ENCODE data around the gene ZNF687.

The ZNF687 gene

GRCh38 chr1:151288502-151288901 is 6.4 kb downstream of the ZNF687 start:
- no peak for FAIRE-seq
- TF ChIP-seq POU2F2 (IDR thresholded peaks at IDR 0.05; ENCODE audit: low read depth, low read length): no peak
- peak; percentile 50; the same call in 1 of the 2 replicates for TF ChIP-seq POLR2A (IDR thresholded peaks at IDR 0.05; ENCODE audit: low read depth, low read length)
- no peak for DNase-seq (ENCODE audit: insufficient read length, low spot score)

GRCh38 chr1:151289080-151289935 is 7.2 kb downstream of the ZNF687 start:
- FAIRE-seq: no peak
- DNase-seq (ENCODE audit: insufficient read length, low spot score): no peak
- TF ChIP-seq SPI1 (IDR thresholded peaks at IDR 0.05; ENCODE audit: low read depth, low read length) (no peak), POU2F2 (IDR thresholded peaks at IDR 0.05; ENCODE audit: low read depth, low read length) (no peak), PAX5 (IDR thresholded peaks at IDR 0.05; ENCODE audit: insufficient read depth, low read length, severe bottlenecking) (no peak), POLR2A (IDR thresholded peaks at IDR 0.05; ENCODE audit: low read depth, low read length) (no peak), TAF1 (IDR thresholded peaks at IDR 0.05; ENCODE audit: low read depth, low read length) (no peak), POLR2AphosphoS5 (IDR thresholded peaks at IDR 0.05; ENCODE audit: low read depth, low read length) (no peak; the same call in 1 of the 2 replicates)

GRCh38 chr1:151289991-151290708 is 8.1 kb downstream of the ZNF687 start:
- no peak for FAIRE-seq
- no peak for DNase-seq (ENCODE audit: insufficient read length, low spot score)
- peak; percentile 50; the same call in 1 of the 2 replicates for TF ChIP-seq POU2F2 (IDR thresholded peaks at IDR 0.05; ENCODE audit: low read depth, low read length)
- peak; percentile 56 for TF ChIP-seq POLR2A (IDR thresholded peaks at IDR 0.05; ENCODE audit: low read depth, low read length)
- no peak for TF ChIP-seq SPI1 (IDR thresholded peaks at IDR 0.05; ENCODE audit: low read depth, low read length)
- no peak for TF ChIP-seq TAF1 (IDR thresholded peaks at IDR 0.05; ENCODE audit: low read depth, low read length)
- no peak for TF ChIP-seq PAX5 (IDR thresholded peaks at IDR 0.05; ENCODE audit: insufficient read depth, low read length, severe bottlenecking)
- TF ChIP-seq POLR2AphosphoS5 (IDR thresholded peaks at IDR 0.05; ENCODE audit: low read depth, low read length): peak; percentile 63

GRCh38 chr1:151290709-151291303 is 8.7 kb downstream of the ZNF687 start:
- FAIRE-seq (no peak), DNase-seq (ENCODE audit: insufficient read length, low spot score) (no peak)
- no peak for TF ChIP-seq SPI1 (IDR thresholded peaks at IDR 0.05; ENCODE audit: low read depth, low read length)
- TF ChIP-seq POLR2AphosphoS5 (IDR thresholded peaks at IDR 0.05; ENCODE audit: low read depth, low read length): peak; percentile 80
- TF ChIP-seq POU2F2 (IDR thresholded peaks at IDR 0.05; ENCODE audit: low read depth, low read length): no peak
- peak; percentile 81 for TF ChIP-seq POLR2A (IDR thresholded peaks at IDR 0.05; ENCODE audit: low read depth, low read length)
- TF ChIP-seq PAX5 (IDR thresholded peaks at IDR 0.05; ENCODE audit: insufficient read depth, low read length, severe bottlenecking): no peak
- TF ChIP-seq TAF1 (IDR thresholded peaks at IDR 0.05; ENCODE audit: low read depth, low read length): no peak

- no peak for DNase-seq (ENCODE audit: insufficient read length, low spot score)
- TF ChIP-seq POLR2AphosphoS5 (IDR thresholded peaks at IDR 0.05; ENCODE audit: low read depth, low read length) (peak; percentile 77), POLR2A (IDR thresholded peaks at IDR 0.05; ENCODE audit: low read depth, low read length) (peak; percentile 79), SPI1 (IDR thresholded peaks at IDR 0.05; ENCODE audit: low read depth, low read length) (no peak), PAX5 (IDR thresholded peaks at IDR 0.05; ENCODE audit: insufficient read depth, low read length, severe bottlenecking) (no peak), POU2F2 (IDR thresholded peaks at IDR 0.05; ENCODE audit: low read depth, low read length) (no peak)
- FAIRE-seq: peak; percentile 48
These were observed 10.3 kb downstream of the ZNF687 start for GRCh38 chr1:151292207-151293030.

GRCh38 chr1:151293093-151293492 is 11.0 kb downstream of the ZNF687 start:
- DNase-seq (ENCODE audit: insufficient read length, low spot score) (no peak), FAIRE-seq (no peak)
- TF ChIP-seq POLR2A (IDR thresholded peaks at IDR 0.05; ENCODE audit: low read depth, low read length) (no peak), POU2F2 (IDR thresholded peaks at IDR 0.05; ENCODE audit: low read depth, low read length) (no peak), PAX5 (IDR thresholded peaks at IDR 0.05; ENCODE audit: insufficient read depth, low read length, severe bottlenecking) (no peak), SPI1 (IDR thresholded peaks at IDR 0.05; ENCODE audit: low read depth, low read length) (no peak), TAF1 (IDR thresholded peaks at IDR 0.05; ENCODE audit: low read depth, low read length) (no peak), POLR2AphosphoS5 (IDR thresholded peaks at IDR 0.05; ENCODE audit: low read depth, low read length) (no peak)

GRCh38 chr1:151294742-151295462 is 12.8 kb downstream of the ZNF687 start:
- DNase-seq (ENCODE audit: insufficient read length, low spot score) (no peak), FAIRE-seq (no peak)
- TF ChIP-seq POU2F2 (IDR thresholded peaks at IDR 0.05; ENCODE audit: low read depth, low read length) (no peak), PAX5 (IDR thresholded peaks at IDR 0.05; ENCODE audit: insufficient read depth, low read length, severe bottlenecking) (no peak), SPI1 (IDR thresholded peaks at IDR 0.05; ENCODE audit: low read depth, low read length) (no peak), TAF1 (IDR thresholded peaks at IDR 0.05; ENCODE audit: low read depth, low read length) (no peak), POLR2AphosphoS5 (IDR thresholded peaks at IDR 0.05; ENCODE audit: low read depth, low read length) (no peak), POLR2A (IDR thresholded peaks at IDR 0.05; ENCODE audit: low read depth, low read length) (no peak)

GRCh38 chr1:151309811-151310323 is 27.8 kb downstream of the ZNF687 start:
- TF ChIP-seq PAX5 (IDR thresholded peaks at IDR 0.05; ENCODE audit: insufficient read depth, low read length, severe bottlenecking) (no peak), POLR2AphosphoS5 (IDR thresholded peaks at IDR 0.05; ENCODE audit: low read depth, low read length) (no peak), SPI1 (IDR thresholded peaks at IDR 0.05; ENCODE audit: low read depth, low read length) (no peak), POU2F2 (IDR thresholded peaks at IDR 0.05; ENCODE audit: low read depth, low read length) (no peak), POLR2A (IDR thresholded peaks at IDR 0.05; ENCODE audit: low read depth, low read length) (no peak), TAF1 (IDR thresholded peaks at IDR 0.05; ENCODE audit: low read depth, low read length) (no peak)
- FAIRE-seq: no peak
- DNase-seq (ENCODE audit: insufficient read length, low spot score): no peak

Measured in GM12891 (cell line).